Fibroblast of villous mesenchyme (primary cell): Measurements from ENCODE around the gene FADD. TPM values are rescaled to one million over a fixed set of nuclear protein-coding genes. Genes with fewer than 3 reads are reported as not detected.
"Not testable (repeated sequence)": the region's sequence is repeated elsewhere in the genome, so short reads cannot be mapped to it uniquely, and the experiment has no call there.

Experiments used
- DNase-seq: peaks from one replicate; pipeline ENCODE4 v3.0.0-alpha.2; 2010; ENCODE audit warnings: low read depth
- H3K4me3 ChIP-seq: 2 replicates; pipeline ENCODE4 v1.5.1; 2011; ENCODE audit warnings: low read depth, mild to moderate bottlenecking, low read length
- total RNA-seq: library from RNA; depleted of rRNA; stranded (reverse); fragments of >200 nt; gene quantifications from 2 replicates; pipeline ENCODE4 v1.2.3, GENCODE V29; 2012
- TF ChIP-seq, protein P1 (sequence below): IDR thresholded peaks from 2 replicates; pipeline ENCODE4 v1.5.1; 2012; ENCODE audit warnings: low read depth, mild to moderate bottlenecking, low read length; ENCODE audit not compliant: insufficient read depth

FADD gene
- total RNA-seq, 1 donor = 49.7 TPM

DNA sequence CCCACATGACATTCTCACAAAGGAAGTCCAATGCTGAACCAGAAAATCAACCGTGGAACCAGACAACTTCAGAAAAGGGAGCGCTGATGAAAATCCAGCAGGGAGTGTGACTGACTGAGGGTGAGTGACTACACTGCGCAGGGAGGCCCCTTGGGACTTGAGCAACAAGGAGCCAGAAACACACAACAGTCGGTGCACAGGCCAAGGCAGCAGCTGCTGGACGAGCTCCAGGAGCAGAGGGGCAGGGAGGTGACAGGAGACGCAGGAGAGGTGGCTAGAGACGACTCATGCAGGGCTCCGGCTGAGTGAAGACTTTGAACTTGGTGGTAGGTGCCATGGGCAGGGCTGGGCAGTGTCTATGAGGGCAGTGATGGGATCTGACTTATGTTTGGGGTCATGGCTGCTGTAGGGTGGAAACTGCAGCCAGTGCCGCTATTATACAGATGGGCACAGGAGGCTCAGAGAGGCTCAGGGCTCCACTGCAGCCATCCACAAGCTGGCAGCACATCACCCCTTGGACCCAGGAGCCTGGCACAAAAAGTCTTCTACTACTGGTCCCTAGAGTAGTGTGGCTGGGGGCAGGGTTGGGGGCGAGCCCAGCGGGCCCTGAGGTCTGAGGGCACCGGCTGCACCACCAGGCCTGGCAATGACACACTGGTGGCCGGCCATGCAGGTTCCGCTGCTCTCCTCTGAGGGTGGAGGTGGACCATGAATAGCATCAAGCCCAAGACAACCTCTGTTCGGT lies 10.3 kb upstream of the FADD start:
- TF ChIP-seq, protein P1, sequence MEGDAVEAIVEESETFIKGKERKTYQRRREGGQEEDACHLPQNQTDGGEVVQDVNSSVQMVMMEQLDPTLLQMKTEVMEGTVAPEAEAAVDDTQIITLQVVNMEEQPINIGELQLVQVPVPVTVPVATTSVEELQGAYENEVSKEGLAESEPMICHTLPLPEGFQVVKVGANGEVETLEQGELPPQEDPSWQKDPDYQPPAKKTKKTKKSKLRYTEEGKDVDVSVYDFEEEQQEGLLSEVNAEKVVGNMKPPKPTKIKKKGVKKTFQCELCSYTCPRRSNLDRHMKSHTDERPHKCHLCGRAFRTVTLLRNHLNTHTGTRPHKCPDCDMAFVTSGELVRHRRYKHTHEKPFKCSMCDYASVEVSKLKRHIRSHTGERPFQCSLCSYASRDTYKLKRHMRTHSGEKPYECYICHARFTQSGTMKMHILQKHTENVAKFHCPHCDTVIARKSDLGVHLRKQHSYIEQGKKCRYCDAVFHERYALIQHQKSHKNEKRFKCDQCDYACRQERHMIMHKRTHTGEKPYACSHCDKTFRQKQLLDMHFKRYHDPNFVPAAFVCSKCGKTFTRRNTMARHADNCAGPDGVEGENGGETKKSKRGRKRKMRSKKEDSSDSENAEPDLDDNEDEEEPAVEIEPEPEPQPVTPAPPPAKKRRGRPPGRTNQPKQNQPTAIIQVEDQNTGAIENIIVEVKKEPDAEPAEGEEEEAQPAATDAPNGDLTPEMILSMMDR = no peak
- no peak overlapping the region for H3K4me3 ChIP-seq
- DNase-seq = no peak

DNA sequence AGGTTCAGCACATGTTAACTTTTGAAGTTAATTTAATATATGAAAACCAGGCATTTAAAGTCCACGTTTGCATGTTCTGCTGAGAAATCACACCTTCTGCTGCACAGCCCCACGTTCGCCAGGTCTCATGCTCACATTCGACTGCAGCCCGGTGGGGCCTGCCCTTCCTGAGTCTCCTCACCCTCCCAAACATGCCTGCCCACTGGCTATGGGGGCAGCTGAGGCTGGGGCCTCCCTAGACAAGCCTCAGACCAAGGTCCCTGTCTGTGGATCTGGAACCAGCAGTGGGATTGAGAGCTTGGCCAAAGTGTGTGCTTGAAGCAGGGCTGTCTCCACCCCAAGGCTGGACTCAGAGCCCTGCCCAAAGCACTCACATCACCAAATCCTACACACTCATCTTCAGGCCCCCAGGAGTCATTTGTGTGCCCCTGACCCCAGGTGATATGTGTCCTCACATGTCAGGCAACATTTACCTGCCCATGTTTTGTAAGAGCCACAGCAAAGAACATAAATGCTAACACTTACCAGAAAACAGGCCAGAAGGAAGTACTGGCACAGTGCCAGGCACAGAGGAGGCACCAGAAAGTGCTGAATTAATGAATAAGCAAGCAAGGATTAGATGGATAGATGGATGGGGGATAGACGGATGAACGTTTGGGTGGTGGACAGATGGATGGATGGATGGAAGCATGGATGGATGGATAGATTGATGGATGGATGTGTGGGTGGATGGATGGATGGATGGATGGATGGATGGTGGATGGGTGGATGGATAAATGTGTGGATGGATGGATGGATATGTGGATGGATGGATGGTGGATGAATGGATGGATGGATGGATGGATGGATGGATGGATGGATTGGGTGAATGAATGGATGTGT lies 9.4 kb upstream of the FADD start:
- H3K4me3 ChIP-seq = no peak overlapping the region
- TF ChIP-seq, protein P1 = no peak
- no peak for DNase-seq

DNA sequence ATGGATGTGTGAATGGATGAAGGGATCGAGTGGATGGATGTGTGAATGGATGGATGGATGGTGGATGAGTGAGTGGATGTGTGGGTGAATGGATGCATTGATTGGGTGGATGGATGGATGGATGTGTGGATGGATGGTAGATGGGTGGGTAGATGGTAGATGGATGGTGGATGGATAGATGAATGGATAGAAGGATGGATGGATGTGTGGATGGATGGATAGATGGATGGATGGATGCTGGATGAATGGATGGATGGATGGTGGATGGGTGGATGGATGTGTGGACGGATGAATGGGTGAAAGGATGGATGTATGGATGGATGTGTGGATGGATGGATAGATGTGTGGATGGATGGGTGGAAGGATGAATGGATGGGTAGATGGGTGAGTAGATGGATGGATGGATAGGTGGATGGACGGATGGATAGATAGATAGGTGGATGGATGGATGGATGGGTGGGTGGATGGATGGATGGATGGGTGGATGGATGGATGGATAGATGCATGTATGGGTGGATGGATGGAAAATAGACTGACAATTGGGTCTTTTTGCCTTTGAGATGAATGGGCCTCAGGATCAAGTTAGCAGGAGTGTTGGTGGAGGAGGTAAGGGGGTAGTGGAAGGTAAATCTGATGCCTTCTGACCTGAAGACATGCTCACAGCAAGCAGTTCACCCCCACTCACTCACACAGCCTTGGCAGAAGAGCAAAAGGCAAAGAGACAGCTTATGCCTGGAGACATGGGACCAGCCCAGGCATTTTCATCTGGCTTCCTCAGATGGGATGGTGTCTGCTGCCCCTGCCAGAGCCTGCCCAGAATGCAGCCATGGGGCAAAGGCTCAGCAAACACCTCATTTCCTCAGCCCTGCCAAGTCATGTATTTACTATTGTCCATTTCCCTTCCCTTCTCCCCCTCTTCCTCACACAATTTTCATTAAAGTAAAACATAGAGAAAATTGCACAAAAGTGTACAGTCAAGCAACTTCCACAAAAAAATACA lies 8.0 kb upstream of the FADD start:
- H3K4me3 ChIP-seq = no peak overlapping the region
- no peak for DNase-seq
- TF ChIP-seq, protein P1 = no peak

DNA sequence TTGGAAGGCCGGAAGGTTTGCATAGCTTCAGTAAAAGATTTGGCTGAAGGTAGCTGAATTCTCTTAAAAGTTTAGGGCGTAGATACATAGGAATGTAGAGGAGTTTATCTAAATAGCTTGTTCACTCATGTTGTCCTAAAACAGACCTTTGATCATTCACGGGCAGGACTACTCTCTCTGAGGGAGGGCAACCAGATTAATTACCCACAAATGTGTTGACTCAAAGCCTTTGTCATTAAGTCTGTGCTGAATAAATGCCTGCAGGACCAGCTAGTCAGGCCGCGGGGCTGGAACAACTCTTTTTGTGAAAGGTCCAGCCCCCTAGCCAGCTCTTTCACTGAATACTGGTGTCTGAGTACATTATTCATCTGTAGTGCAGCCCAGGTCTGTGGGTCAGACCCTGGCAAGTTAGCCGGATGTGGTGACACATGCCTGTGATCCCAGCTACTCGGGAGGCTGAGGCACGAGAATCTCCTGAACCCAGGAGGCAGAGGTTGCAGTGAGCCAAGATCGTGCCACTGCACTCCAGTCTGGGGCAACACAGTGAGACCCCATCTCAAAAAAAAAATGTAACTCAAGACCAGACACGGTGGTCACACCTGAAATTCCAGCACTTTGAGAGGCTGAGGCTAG lies 2.8 kb upstream of the FADD start:
- no peak overlapping the region for H3K4me3 ChIP-seq
- no peak for DNase-seq
- TF ChIP-seq, protein P1 = no peak

DNA sequence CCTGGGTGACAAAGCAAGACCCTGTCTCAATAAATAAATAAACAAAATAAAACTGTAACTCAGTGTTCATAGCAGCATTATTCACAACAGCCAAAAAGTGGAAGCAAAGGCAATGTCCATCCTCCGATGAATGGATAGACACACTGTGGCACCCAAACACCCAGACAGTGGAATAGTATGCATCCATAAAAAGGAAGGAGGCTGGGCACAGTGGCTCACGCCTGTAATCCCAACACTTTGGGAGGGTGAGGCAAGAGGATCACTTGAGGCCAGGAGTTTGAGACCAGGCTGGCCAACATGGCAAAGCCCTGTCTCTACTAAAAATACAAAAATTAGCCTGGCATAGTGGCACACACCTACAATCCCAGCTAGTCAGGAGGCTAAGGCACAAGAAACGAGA lies 2.0 kb upstream of the FADD start:
- not testable (repeated sequence) for H3K4me3 ChIP-seq, DNase-seq

DNA sequence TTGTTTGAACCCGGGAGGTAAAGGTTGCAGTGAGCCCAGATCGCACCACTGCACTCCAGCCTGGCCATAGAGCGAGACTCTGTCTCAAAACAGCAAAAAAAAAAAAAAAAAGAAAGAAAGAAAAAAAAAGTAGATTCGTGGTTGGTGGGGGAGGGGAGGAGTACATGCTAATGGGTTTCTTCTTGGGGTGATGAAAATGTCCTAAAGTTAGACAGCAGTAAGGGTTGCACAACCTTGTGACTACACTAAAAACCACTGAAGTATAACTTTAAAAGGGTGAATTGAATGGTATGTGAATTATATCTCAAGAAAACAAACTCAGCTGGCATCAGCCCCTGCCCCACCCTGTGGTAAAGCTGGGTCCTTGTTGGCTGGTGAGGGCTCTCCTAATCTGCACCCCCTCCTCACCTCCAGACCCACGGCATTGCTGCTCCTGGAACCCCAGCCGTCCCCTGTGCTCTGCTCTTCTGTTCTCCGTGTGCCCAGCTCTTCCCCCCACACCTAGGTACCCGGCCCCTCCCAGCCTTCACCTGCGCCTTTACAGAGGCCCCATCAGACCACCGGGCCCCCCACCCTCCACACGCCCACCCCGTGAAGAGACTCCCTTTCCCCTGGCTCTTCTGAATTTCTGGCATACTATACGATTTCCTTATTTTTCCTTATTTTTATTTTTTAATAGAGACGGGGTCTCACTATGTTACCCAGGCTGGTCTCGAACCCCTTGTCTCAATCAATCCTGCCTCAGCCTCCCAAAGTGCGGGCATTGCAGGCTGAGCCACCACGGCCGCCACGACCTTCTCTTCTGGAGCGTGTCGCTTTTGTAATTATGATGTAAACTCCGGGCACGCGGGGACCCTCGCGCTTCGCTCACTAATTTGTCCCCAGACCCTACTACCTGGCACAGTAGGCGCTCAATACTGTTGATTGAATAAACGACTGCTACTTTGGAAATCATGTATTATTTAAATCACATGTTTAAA lies 924 bp upstream of the FADD start:
- peak; percentile 47 for DNase-seq
- H3K4me3 ChIP-seq = peak overlapping the region; percentile 98
- TF ChIP-seq, protein P1 = no peak
